Colonic mucosa (tissue), 4 donors: ENCODE data around the gene BAZ2B. TPM values are rescaled to one million over a fixed set of nuclear protein-coding genes. Genes with fewer than 3 reads are reported as not detected.

Experiments used
- DNase-seq: peaks from one replicate; pipeline ENCODE4 v3.0.0-alpha.2; 2020
- H3K27ac ChIP-seq: fragments of 200-600 bp; one replicate; pipeline ENCODE4 v1.8.0; 2021
- H3K27me3 ChIP-seq: fragments of 200-600 bp; one replicate; pipeline ENCODE4 v1.8.0; 2021
- H3K36me3 ChIP-seq: fragments of 200-600 bp; one replicate; pipeline ENCODE4 v1.8.0; 2021
- H3K4me1 ChIP-seq: fragments of 200-600 bp; one replicate; pipeline ENCODE4 v1.8.0; 2021; ENCODE audit warnings: mild to moderate bottlenecking
- H3K4me3 ChIP-seq: fragments of 200-600 bp; one replicate; pipeline ENCODE4 v1.8.0; 2021
- H3K9ac ChIP-seq, 2 donors: one replicate each; pipeline ENCODE4 v1.7.0; 2013; ENCODE audit warnings: control low read depth in 2 of 2, low read depth in 2 of 2, low read length in 2 of 2
- H3K9me3 ChIP-seq: fragments of 200-600 bp; one replicate; pipeline ENCODE4 v1.8.0; 2021
- intact Hi-C: fragments of 100-400 bp; cut with DNase I; formaldehyde crosslinking; loops from one replicate; pipeline ENCODE4 v1.14.1; 2022
- total RNA-seq, 2 donors: library from RNA; stranded (reverse); fragmentation: NEBNext Ultra II Directional in 1 of 2; extraction: Animal tissue kit (Norgen Biotek cat#: 25700) in 1 of 2; gene quantifications; one replicate each; pipeline ENCODE4 v1.2.1, GENCODE V29; 2021
- TF ChIP-seq, protein P1 (sequence below): fragments of 200-600 bp; IDR thresholded peaks from one replicate; pipeline ENCODE4 v1.8.0; 2022; ENCODE audit warnings: antibody characterized with exemption, mild to moderate bottlenecking
- donor health status: healthy.
- donor health status: DM: no; HTN: no; CAD: no.
- donor health status: DM: no; HTN: no; CAD: no.

Gene BAZ2B
- total RNA-seq, 2 donors from 2014 or later: 36.7 to 60.9 TPM

DNA sequence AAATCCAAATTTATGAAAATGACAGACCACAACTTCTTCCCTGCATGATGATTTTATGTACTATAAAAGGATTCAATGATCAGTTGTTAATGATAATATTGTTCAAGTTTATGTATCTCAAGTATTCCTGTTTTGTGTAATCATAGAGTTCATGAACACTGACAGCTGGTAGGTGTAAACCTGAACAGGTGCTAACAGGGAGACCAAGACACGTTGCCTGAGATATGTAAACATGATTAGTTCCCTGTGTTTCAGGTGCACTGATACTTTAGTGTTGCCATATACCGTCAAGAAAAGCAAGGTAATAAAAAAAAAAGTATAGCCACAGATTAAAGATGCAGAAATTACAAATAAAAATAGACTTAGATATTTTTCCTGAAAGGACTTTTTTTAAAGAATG lies 131.8 kb downstream of the BAZ2B start:
- Histone ChIP-seq H3K9me3 (no peaks in the 10 kb centered on the region), H3K27me3 (no peaks in the 10 kb centered on the region), H3K4me3 (no peak overlapping the region), H3K4me1 (no peaks in the 10 kb centered on the region), H3K27ac (no peak overlapping the region), H3K9ac (no peak overlapping the region), H3K36me3 (no peaks in the 10 kb centered on the region)
- intact Hi-C loops: no loop called here
- TF ChIP-seq, protein P1, sequence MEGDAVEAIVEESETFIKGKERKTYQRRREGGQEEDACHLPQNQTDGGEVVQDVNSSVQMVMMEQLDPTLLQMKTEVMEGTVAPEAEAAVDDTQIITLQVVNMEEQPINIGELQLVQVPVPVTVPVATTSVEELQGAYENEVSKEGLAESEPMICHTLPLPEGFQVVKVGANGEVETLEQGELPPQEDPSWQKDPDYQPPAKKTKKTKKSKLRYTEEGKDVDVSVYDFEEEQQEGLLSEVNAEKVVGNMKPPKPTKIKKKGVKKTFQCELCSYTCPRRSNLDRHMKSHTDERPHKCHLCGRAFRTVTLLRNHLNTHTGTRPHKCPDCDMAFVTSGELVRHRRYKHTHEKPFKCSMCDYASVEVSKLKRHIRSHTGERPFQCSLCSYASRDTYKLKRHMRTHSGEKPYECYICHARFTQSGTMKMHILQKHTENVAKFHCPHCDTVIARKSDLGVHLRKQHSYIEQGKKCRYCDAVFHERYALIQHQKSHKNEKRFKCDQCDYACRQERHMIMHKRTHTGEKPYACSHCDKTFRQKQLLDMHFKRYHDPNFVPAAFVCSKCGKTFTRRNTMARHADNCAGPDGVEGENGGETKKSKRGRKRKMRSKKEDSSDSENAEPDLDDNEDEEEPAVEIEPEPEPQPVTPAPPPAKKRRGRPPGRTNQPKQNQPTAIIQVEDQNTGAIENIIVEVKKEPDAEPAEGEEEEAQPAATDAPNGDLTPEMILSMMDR: no peak
- DNase-seq: no peak

DNA sequence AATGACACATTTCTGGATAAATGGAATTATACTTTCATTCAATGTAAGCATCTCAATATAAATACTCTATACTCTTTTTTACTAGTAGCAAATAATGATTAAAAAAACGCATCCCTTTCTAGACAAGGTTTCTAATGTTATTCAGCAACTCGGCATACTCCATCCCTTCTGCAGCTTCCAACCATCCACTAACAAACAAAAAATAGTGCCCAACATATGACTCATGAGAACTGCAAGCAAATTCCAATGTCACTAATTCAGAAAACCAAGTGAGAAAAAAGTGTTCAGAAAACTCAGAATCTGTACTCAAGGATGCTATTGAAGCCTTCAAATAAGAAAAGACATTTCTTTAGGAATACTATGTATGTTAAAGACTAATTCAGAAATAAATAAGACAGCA lies 140.0 kb downstream of the BAZ2B start:
- Histone ChIP-seq H3K36me3 (no peaks in the 10 kb centered on the region), H3K9me3 (no peaks in the 10 kb centered on the region), H3K9ac (no peak overlapping the region), H3K27ac (no peak overlapping the region), H3K4me1 (no peaks in the 10 kb centered on the region), H3K27me3 (no peaks in the 10 kb centered on the region), H3K4me3 (no peak overlapping the region)
- TF ChIP-seq, protein P1: no peak
- intact Hi-C loops: no loop called here
- DNase-seq: no peak

DNA sequence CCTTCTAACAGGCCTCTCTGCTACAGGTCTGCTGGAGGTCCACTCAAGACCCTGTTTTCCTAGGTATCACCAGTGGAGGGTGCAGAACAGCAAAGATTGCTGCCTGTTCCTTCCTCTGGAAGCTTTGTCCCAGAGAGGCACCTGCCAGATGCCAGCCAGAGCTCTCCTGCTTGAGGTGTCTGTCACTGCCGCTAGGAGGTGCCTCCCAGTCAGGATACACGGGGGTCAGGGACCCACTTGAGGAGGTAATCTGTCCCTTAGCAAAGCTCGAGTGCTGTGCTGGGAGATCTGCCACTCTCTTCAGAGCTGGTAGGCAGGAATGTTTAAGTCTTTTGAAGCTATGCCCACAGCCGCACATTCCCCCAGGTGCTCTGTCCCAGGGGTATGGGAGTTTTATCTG lies 140.6 kb downstream of the BAZ2B start:
- H3K9me3 ChIP-seq: no peaks in the 10 kb centered on the region
- intact Hi-C loops: no loop called here
- H3K9ac ChIP-seq: no peak overlapping the region
- TF ChIP-seq, protein P1: no peak
- DNase-seq: no peak
- no peaks in the 10 kb centered on the region for H3K4me1 ChIP-seq
- H3K27me3 ChIP-seq: no peaks in the 10 kb centered on the region
- no peak overlapping the region for H3K27ac ChIP-seq
- no peaks in the 10 kb centered on the region for H3K36me3 ChIP-seq
- H3K4me3 ChIP-seq: no peak overlapping the region

DNA sequence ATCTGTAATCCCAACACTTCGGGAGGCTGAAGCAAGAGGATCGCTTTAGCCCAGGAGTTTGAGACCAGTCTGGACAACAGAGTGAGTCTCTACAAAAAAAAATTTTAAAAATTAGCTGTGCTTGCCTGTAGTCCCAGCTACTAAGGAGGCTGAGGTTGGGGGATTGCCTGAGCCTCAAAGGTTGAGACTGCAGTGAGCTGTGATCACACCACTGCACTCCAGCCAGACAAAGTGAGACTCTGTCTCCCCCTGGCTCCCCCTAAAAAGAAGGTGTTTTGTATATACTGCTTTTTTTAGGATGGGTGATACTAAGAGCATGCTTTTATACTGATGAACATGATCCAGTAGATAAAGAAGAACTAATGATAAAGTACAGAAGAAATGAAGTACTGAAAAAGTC lies 145.0 kb downstream of the BAZ2B start:
- intact Hi-C loops: no loop called here
- Histone ChIP-seq H3K27me3 (no peaks in the 10 kb centered on the region), H3K4me1 (no peaks in the 10 kb centered on the region), H3K27ac (no peak overlapping the region), H3K9ac (no peak overlapping the region), H3K36me3 (no peaks in the 10 kb centered on the region), H3K9me3 (no peaks in the 10 kb centered on the region), H3K4me3 (no peak overlapping the region)
- TF ChIP-seq, protein P1: no peak
- no peak for DNase-seq

DNA sequence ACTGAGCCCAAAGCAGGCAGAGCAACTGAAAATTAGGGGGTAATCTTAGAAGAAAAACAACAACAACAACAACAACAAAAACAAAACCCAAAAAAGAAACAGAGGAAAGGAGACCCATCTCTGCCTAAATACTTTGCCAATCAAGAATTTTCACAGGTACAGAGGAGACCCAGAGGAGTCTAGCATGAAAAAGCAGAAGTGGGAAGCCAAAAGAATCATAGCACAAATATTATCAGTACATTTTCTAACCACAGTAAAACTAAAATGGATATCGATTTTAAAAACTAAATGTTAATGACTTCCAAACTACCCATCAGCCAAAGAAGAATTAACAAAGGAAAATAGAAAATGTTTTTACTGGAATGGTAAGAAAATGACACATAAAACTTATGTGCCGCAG lies 148.1 kb downstream of the BAZ2B start:
- intact Hi-C loops: no loop called here
- TF ChIP-seq, protein P1: no peak
- Histone ChIP-seq H3K4me3 (no peak overlapping the region), H3K27ac (no peak overlapping the region), H3K36me3 (no peaks in the 10 kb centered on the region), H3K9me3 (no peaks in the 10 kb centered on the region), H3K27me3 (no peaks in the 10 kb centered on the region), H3K4me1 (no peaks in the 10 kb centered on the region), H3K9ac (no peak overlapping the region)
- DNase-seq: no peak

DNA sequence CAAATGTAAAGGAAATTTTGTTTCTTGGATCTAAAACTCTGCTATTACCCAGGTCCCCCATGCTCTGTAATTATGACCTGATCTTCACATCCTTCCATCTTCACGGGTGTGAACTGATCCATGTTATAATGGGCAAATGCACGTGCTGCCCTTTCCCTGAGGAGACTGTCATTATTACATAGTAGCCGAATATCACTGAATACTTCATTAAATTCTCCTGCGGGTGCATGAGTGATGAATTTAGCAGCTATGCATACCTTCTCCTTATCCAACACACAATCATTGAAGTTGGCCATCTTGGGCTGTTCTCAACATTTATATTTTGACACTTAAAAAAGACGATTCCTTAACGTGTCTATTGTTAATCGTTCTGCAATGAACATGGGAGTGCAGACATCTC lies 153.4 kb downstream of the BAZ2B start:
- H3K9ac ChIP-seq: no peak overlapping the region
- H3K36me3 ChIP-seq: no peaks in the 10 kb centered on the region
- H3K27me3 ChIP-seq: no peaks in the 10 kb centered on the region
- TF ChIP-seq, protein P1: no peak
- DNase-seq: no peak
- H3K4me3 ChIP-seq: no peak overlapping the region
- intact Hi-C loops: no loop called here
- H3K27ac ChIP-seq: no peak overlapping the region
- H3K9me3 ChIP-seq: no peaks in the 10 kb centered on the region
- no peaks in the 10 kb centered on the region for H3K4me1 ChIP-seq
